ENCODE data around the gene PASK.

PASK gene

GRCh38 chr2:241063093-241063551, 86.2 kb downstream of the PASK start:
- H3K9ac ChIP-seq (ENCODE audit: low read length): no peak overlapping the region

GRCh38 chr2:241062389-241063092, 86.7 kb downstream of the PASK start:
- Histone ChIP-seq H3K4me3 (ENCODE audit: low read depth, low read length) (no peak overlapping the region), H3K27ac (ENCODE audit: low read depth, low read length) (no peak overlapping the region)

More at GRCh38 chr2:241063093-241063551, 86.2 kb downstream of the PASK start:
- no peak overlapping the region for H3K4me3 ChIP-seq (ENCODE audit: low read depth, low read length)
- H3K27me3 ChIP-seq (ENCODE audit: control insufficient read depth, insufficient read depth, low read length): peaks cover 7% of the 10 kb centered on the region; the same call in 1 of the 2 replicates
- H3K27ac ChIP-seq (ENCODE audit: low read depth, low read length): no peak overlapping the region
- peaks cover 9% of the 10 kb centered on the region; the same call in 1 of the 2 replicates for H3K4me1 ChIP-seq (ENCODE audit: control insufficient read depth, insufficient read depth, low read length)
- H3K9me3 ChIP-seq (ENCODE audit: control insufficient read depth, insufficient read depth, low read depth, low read length): no peaks in the 10 kb centered on the region
- H3K36me3 ChIP-seq (ENCODE audit: control insufficient read depth, insufficient read depth, low read length): no peaks in the 10 kb centered on the region

GRCh38 chr2:241061275-241061674, 88.0 kb downstream of the PASK start:
- H3K9ac ChIP-seq (ENCODE audit: low read length): no peak overlapping the region

More at GRCh38 chr2:241062389-241063092, 86.7 kb downstream of the PASK start:
- Histone ChIP-seq H3K9ac (ENCODE audit: low read length) (no peak overlapping the region), H3K27me3 (ENCODE audit: control insufficient read depth, insufficient read depth, low read length) (peaks cover 7% of the 10 kb centered on the region; the same call in 1 of the 2 replicates), H3K9me3 (ENCODE audit: control insufficient read depth, insufficient read depth, low read depth, low read length) (no peaks in the 10 kb centered on the region), H3K36me3 (ENCODE audit: control insufficient read depth, insufficient read depth, low read length) (no peaks in the 10 kb centered on the region), H3K4me1 (ENCODE audit: control insufficient read depth, insufficient read depth, low read length) (peaks cover 9% of the 10 kb centered on the region; the same call in 1 of the 2 replicates)

More at GRCh38 chr2:241061275-241061674, 88.0 kb downstream of the PASK start:
- H3K9me3 ChIP-seq (ENCODE audit: control insufficient read depth, insufficient read depth, low read depth, low read length): no peaks in the 10 kb centered on the region
- H3K27ac ChIP-seq (ENCODE audit: low read depth, low read length): no peak overlapping the region
- H3K4me1 ChIP-seq (ENCODE audit: control insufficient read depth, insufficient read depth, low read length): peaks cover 9% of the 10 kb centered on the region; the same call in 1 of the 2 replicates
- no peaks in the 10 kb centered on the region for H3K36me3 ChIP-seq (ENCODE audit: control insufficient read depth, insufficient read depth, low read length)
- peaks cover 7% of the 10 kb centered on the region; the same call in 1 of the 2 replicates for H3K27me3 ChIP-seq (ENCODE audit: control insufficient read depth, insufficient read depth, low read length)
- H3K4me3 ChIP-seq (ENCODE audit: low read depth, low read length): no peak overlapping the region

Measured in HUES6 (cell line).